ENCODE results near the gene PALMD.

Gene PALMD

GRCh38 chr1:99634971-99635624 lies 10.8 kb upstream of the PALMD start:
- DNase-seq (ENCODE audit: low spot score) = no peak

GRCh38 chr1:99635664-99636063 lies 10.2 kb upstream of the PALMD start:
- DNase-seq (ENCODE audit: low spot score) = no peak

- DNase-seq (ENCODE audit: low spot score) = no peak
These were observed 9.2 kb upstream of the PALMD start for GRCh38 chr1:99636647-99637175.

- DNase-seq (ENCODE audit: low spot score) = no peak
These were observed 7.1 kb upstream of the PALMD start for GRCh38 chr1:99638853-99639252.

GRCh38 chr1:99639408-99639807 lies 6.5 kb upstream of the PALMD start:
- no peak for DNase-seq (ENCODE audit: low spot score)

GRCh38 chr1:99639945-99640344 lies 6.0 kb upstream of the PALMD start:
- no peak for DNase-seq (ENCODE audit: low spot score)

- DNase-seq (ENCODE audit: low spot score) = no peak
These were observed 5.2 kb upstream of the PALMD start for GRCh38 chr1:99640672-99641071.

GRCh38 chr1:99641558-99641957 lies 4.4 kb upstream of the PALMD start:
- no peak for DNase-seq (ENCODE audit: low spot score)

- DNase-seq (ENCODE audit: low spot score) = no peak
These were observed 3.9 kb upstream of the PALMD start for GRCh38 chr1:99642053-99642452.

- no peak for DNase-seq (ENCODE audit: low spot score)
These were observed 2.7 kb upstream of the PALMD start for GRCh38 chr1:99643021-99643779.

GRCh38 chr1:99644279-99645004 lies 1.5 kb upstream of the PALMD start:
- no peak for DNase-seq (ENCODE audit: low spot score)

- DNase-seq (ENCODE audit: low spot score) = peak; percentile 38
These were observed 710 bp upstream of the PALMD start for GRCh38 chr1:99645203-99645602.

- DNase-seq (ENCODE audit: low spot score) = no peak
These were observed 955 bp downstream of the PALMD start for GRCh38 chr1:99646868-99647267.

- DNase-seq (ENCODE audit: low spot score) = no peak
These were observed 1.6 kb downstream of the PALMD start for GRCh38 chr1:99647490-99647889.

GRCh38 chr1:99648107-99648506 lies 2.2 kb downstream of the PALMD start:
- DNase-seq (ENCODE audit: low spot score) = no peak

GRCh38 chr1:99650030-99650429 lies 4.1 kb downstream of the PALMD start:
- no peak for DNase-seq (ENCODE audit: low spot score)

- peak; percentile 15 for DNase-seq (ENCODE audit: low spot score)
These were observed 5.0 kb downstream of the PALMD start for GRCh38 chr1:99650773-99651437.

GRCh38 chr1:99652881-99653281 lies 7.0 kb downstream of the PALMD start:
- no peak for DNase-seq (ENCODE audit: low spot score)

GRCh38 chr1:99655376-99655775 lies 9.5 kb downstream of the PALMD start:
- no peak for DNase-seq (ENCODE audit: low spot score)

GRCh38 chr1:99656701-99657100 lies 10.8 kb downstream of the PALMD start:
- DNase-seq (ENCODE audit: low spot score) = no peak

GRCh38 chr1:99657213-99658030 lies 11.5 kb downstream of the PALMD start:
- no peak for DNase-seq (ENCODE audit: low spot score)

GRCh38 chr1:99658031-99658290 lies 12.0 kb downstream of the PALMD start:
- no peak for DNase-seq (ENCODE audit: low spot score)
